ENCODE results near the gene ATP6AP1. TPM values are rescaled to one million over a fixed set of nuclear protein-coding genes. Genes with fewer than 3 reads are reported as not detected.
A peak's percentile ranks its signal among the peaks of the same experiment; 100 is the strongest.

The ATP6AP1 gene
- total and polyA plus RNA-seq, 10 of the 15 experiments (the other 5 are each of a cell fraction or from before 2014, with no cell fraction given) = 4.5 to 56.4 (median 32.0) TPM

DNA sequence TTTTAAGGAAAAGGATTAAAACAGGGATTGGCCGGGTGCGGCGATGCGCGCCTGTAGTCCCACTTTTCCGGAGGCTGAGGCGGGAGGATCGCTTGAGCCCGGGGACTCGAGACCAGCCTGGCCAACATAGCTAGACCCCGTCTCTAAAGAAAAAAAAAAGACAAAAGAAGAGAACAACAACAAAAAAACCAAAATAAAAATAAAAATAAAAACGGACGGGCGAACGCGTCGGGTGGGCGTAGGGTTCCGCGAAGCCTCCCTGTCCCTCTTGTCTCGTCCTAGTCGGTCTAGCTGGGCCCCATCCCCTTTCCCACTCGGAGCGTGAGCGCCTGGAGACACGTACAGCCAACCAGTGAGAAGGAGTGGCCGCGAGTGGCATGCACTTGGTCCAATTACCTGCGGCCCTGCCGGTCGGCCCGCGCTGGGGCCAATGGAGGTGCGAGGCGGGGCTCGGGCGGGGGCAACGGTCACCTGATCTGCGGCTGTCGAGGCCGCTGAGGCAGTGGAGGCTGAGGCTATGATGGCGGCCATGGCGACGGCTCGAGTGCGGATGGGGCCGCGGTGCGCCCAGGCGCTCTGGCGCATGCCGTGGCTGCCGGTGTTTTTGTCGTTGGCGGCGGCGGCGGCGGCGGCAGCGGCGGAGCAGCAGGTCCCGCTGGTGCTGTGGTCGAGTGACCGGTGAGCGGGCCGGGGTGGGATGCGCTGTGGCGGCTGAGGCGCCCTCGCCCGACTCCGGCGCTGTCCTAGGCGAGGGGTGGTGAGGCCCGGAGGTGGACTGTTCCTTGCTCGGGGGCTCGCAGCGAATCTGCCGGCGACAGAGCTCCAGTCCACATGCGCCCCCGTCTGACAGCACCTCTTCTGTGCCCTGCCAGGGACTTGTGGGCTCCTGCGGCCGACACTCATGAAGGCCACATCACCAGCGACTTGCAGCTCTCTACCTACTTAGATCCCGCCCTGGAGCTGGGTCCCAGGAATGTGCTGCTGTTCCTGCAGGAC lies at the start of gene ATP6AP1 (continued):
- TF ChIP-seq, protein P1, sequence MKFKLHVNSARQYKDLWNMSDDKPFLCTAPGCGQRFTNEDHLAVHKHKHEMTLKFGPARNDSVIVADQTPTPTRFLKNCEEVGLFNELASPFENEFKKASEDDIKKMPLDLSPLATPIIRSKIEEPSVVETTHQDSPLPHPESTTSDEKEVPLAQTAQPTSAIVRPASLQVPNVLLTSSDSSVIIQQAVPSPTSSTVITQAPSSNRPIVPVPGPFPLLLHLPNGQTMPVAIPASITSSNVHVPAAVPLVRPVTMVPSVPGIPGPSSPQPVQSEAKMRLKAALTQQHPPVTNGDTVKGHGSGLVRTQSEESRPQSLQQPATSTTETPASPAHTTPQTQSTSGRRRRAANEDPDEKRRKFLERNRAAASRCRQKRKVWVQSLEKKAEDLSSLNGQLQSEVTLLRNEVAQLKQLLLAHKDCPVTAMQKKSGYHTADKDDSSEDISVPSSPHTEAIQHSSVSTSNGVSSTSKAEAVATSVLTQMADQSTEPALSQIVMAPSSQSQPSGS (IDR thresholded peaks at IDR 0.05; ENCODE audit: low read length) = no peak
- no peak for TF ChIP-seq CHD1 (IDR thresholded peaks at IDR 0.05; ENCODE audit: low read depth, low read length)
- TF ChIP-seq NBN (IDR thresholded peaks at IDR 0.05) = peak; percentile 74
- TF ChIP-seq BACH1 (IDR thresholded peaks at IDR 0.05; ENCODE audit: borderline replicate concordance) = no peak
- TF ChIP-seq BRCA1 (IDR thresholded peaks at IDR 0.05; ENCODE audit: low read depth, low read length) = no peak
- TF ChIP-seq, protein P2, sequence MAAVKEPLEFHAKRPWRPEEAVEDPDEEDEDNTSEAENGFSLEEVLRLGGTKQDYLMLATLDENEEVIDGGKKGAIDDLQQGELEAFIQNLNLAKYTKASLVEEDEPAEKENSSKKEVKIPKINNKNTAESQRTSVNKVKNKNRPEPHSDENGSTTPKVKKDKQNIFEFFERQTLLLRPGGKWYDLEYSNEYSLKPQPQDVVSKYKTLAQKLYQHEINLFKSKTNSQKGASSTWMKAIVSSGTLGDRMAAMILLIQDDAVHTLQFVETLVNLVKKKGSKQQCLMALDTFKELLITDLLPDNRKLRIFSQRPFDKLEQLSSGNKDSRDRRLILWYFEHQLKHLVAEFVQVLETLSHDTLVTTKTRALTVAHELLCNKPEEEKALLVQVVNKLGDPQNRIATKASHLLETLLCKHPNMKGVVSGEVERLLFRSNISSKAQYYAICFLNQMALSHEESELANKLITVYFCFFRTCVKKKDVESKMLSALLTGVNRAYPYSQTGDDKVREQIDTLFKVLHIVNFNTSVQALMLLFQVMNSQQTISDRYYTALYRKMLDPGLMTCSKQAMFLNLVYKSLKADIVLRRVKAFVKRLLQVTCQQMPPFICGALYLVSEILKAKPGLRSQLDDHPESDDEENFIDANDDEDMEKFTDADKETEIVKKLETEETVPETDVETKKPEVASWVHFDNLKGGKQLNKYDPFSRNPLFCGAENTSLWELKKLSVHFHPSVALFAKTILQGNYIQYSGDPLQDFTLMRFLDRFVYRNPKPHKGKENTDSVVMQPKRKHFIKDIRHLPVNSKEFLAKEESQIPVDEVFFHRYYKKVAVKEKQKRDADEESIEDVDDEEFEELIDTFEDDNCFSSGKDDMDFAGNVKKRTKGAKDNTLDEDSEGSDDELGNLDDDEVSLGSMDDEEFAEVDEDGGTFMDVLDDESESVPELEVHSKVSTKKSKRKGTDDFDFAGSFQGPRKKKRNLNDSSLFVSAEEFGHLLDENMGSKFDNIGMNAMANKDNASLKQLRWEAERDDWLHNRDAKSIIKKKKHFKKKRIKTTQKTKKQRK (IDR thresholded peaks at IDR 0.05; ENCODE audit: low read depth, low read length) = no peak
- peak; percentile 66 to 93 for TF ChIP-seq BHLHE40 (IDR thresholded peaks at IDR 0.05; ENCODE audit: borderline replicate concordance in 1 of 2, low read depth in 2 of 2, low read length in 1 of 2)
- TF ChIP-seq RAD21 (IDR thresholded peaks at IDR 0.05; ENCODE audit: insufficient read depth, low read depth, low read length) = no peak
- 0 out of 2 replicates have a peak, but pooled peaks have one; percentile 40 for TF ChIP-seq CREM (IDR thresholded peaks at IDR 0.05; ENCODE audit: low read depth)
- no peak for TF ChIP-seq MXI1 (IDR thresholded peaks at IDR 0.05; ENCODE audit: low read depth, low read length)
- TF ChIP-seq, protein P3, sequence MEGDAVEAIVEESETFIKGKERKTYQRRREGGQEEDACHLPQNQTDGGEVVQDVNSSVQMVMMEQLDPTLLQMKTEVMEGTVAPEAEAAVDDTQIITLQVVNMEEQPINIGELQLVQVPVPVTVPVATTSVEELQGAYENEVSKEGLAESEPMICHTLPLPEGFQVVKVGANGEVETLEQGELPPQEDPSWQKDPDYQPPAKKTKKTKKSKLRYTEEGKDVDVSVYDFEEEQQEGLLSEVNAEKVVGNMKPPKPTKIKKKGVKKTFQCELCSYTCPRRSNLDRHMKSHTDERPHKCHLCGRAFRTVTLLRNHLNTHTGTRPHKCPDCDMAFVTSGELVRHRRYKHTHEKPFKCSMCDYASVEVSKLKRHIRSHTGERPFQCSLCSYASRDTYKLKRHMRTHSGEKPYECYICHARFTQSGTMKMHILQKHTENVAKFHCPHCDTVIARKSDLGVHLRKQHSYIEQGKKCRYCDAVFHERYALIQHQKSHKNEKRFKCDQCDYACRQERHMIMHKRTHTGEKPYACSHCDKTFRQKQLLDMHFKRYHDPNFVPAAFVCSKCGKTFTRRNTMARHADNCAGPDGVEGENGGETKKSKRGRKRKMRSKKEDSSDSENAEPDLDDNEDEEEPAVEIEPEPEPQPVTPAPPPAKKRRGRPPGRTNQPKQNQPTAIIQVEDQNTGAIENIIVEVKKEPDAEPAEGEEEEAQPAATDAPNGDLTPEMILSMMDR (IDR thresholded peaks at IDR 0.05 in 2 of 3, conservative IDR thresholded peaks at IDR 0.05 in 1 of 3; ENCODE audit: control insufficient read depth in 2 of 3, extremely low read depth in 1 of 3, insufficient read depth in 1 of 3, low read depth in 3 of 3, low read length in 3 of 3) = peak in 1 of 3 experiments; percentile 23; a peak in 2 of 6 replicates
- no peak for TF ChIP-seq NR2C2 (IDR thresholded peaks at IDR 0.05; ENCODE audit: borderline replicate concordance, control insufficient read depth, insufficient read length, low read depth)
- peak; percentile 50; the same call in 1 of the 2 replicates for TF ChIP-seq SMARCA5 (IDR thresholded peaks at IDR 0.05)
- TF ChIP-seq TCF3 (IDR thresholded peaks at IDR 0.05; ENCODE audit: borderline replicate concordance, insufficient read depth, low read depth, low read length) = no peak
- TF ChIP-seq NRF1 (conservative IDR thresholded peaks at IDR 0.05; ENCODE audit: low read depth, low read length) = no peak
- 0 out of 2 replicates have a peak, but pooled peaks have one; percentile 40 for TF ChIP-seq CBFB (IDR thresholded peaks at IDR 0.05; ENCODE audit: low read depth)
- TF ChIP-seq FOXM1 (IDR thresholded peaks at IDR 0.05; ENCODE audit: low read depth, low read length) = no peak
- TF ChIP-seq, protein P4, sequence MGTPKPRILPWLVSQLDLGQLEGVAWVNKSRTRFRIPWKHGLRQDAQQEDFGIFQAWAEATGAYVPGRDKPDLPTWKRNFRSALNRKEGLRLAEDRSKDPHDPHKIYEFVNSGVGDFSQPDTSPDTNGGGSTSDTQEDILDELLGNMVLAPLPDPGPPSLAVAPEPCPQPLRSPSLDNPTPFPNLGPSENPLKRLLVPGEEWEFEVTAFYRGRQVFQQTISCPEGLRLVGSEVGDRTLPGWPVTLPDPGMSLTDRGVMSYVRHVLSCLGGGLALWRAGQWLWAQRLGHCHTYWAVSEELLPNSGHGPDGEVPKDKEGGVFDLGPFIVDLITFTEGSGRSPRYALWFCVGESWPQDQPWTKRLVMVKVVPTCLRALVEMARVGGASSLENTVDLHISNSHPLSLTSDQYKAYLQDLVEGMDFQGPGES (IDR thresholded peaks at IDR 0.05) = peak; percentile 87
- TF ChIP-seq KLF5 (IDR thresholded peaks at IDR 0.05; ENCODE audit: partially characterized antibody) = no peak
- TF ChIP-seq SUPT20H (IDR thresholded peaks at IDR 0.05; ENCODE audit: borderline replicate concordance, control insufficient read depth, low read depth, low read length) = no peak
- TF ChIP-seq ZNF384 (IDR thresholded peaks at IDR 0.05; ENCODE audit: borderline replicate concordance, low read depth, low read length) = no peak

Data from GM12878 (cell line).